HepG2 (cell line): ENCODE measurements around the gene TUBB4B. TPM values are rescaled to one million over a fixed set of nuclear protein-coding genes. Genes with fewer than 3 reads are reported as not detected.

Experiments used
- CHCHD3 ChIP-seq: sonication (generic); formaldehyde crosslinking; IDR thresholded peaks from 2 replicates; pipeline ENCODE4 v1.8.0; 2022; ENCODE audit warnings: mild to moderate bottlenecking, missing genetic modification reagents, moderate library complexity
- GATAD1 ChIP-seq: IDR thresholded peaks from 2 replicates; pipeline ENCODE4 v1.6.1; 2016; ENCODE audit warnings: missing genetic modification reagents, missing compliant biosample characterization
- HMGXB3 ChIP-seq: sonication (generic); formaldehyde crosslinking; IDR thresholded peaks from 2 replicates; pipeline ENCODE4 v1.4.0; 2020; ENCODE audit warnings: missing genetic modification reagents, borderline replicate concordance
- JDP2 ChIP-seq: sonication (generic); formaldehyde crosslinking; IDR thresholded peaks from 2 replicates; pipeline ENCODE4 v1.8.1; 2022; ENCODE audit warnings: missing genetic modification reagents, borderline replicate concordance
- KIAA2018 ChIP-seq: sonication (generic); formaldehyde crosslinking; IDR thresholded peaks from 2 replicates; pipeline ENCODE4 v1.5.0; 2020; ENCODE audit warnings: mild to moderate bottlenecking, missing genetic modification reagents, borderline replicate concordance
- MIER3 ChIP-seq: IDR thresholded peaks from 2 replicates; pipeline ENCODE4 v1.6.1; 2016; ENCODE audit warnings: missing compliant biosample characterization, borderline replicate concordance
- NBN ChIP-seq: fragments of 450-650 bp; conservative IDR thresholded peaks from 2 replicates; pipeline ENCODE4 v1.6.1; 2017
- SNAPC5 ChIP-seq: sonication (generic); formaldehyde crosslinking; IDR thresholded peaks from 2 replicates; pipeline ENCODE4 v1.8.1; 2023; ENCODE audit warnings: mild to moderate bottlenecking, missing genetic modification reagents, borderline replicate concordance
- SOX13 ChIP-seq, 3 experiments: fragments of 450-650 bp in 1 of 3; sonication (generic) in 1 of 3; formaldehyde crosslinking in 1 of 3; IDR thresholded peaks in 2 of 3; conservative IDR thresholded peaks in 1 of 3; 2 replicates each; pipeline versions ENCODE4 v1.5.0 to v1.6.1; 2016 to 2020; ENCODE audit warnings: antibody characterized with exemption in 1 of 3, mild to moderate bottlenecking in 1 of 3, missing compliant biosample characterization in 1 of 3, missing genetic modification reagents in 1 of 3, moderate library complexity in 1 of 3
- ZNF296 ChIP-seq: sonication (generic); formaldehyde crosslinking; conservative IDR thresholded peaks from 2 replicates; pipeline ENCODE4 v1.5.0; 2020; ENCODE audit warnings: mild to moderate bottlenecking, missing genetic modification reagents
- ZNF704 ChIP-seq: sonication (generic); formaldehyde crosslinking; IDR thresholded peaks from 2 replicates; pipeline ENCODE4 v1.8.1; 2023; ENCODE audit warnings: mild to moderate bottlenecking, inconsistent platforms, moderate library complexity, missing genetic modification reagents, borderline replicate concordance
- polyA plus RNA-seq, 8 experiments: library from polyadenylated mRNA; depleted of rRNA in 3 of 8; stranded (reverse) in 7 of 8; unstranded in 1 of 8; fragments of >200 nt; fragmentation: Illumina TruSeq in 4 of 8; extraction: Trizol in 4 of 8; gene quantifications; 2 replicates each; pipeline versions ENCODE4 v1.2.1 to v1.2.3, GENCODE V29; 2011 to 2016; ENCODE audit warnings: low read depth in 4 of 8, missing spikeins in 1 of 8, mixed read lengths in 1 of 8; ENCODE audit not compliant: insufficient read depth in 1 of 8
- total RNA-seq, 5 experiments: library from RNA; depleted of rRNA; stranded (reverse); fragments of >200 nt; fragmentation: Illumina TruSeq; extraction: Trizol; gene quantifications; 2 replicates each; pipeline ENCODE4 v1.2.3, GENCODE V29; 2016; ENCODE audit warnings: low read depth in 1 of 5
- TF ChIP-seq, protein P1 (sequence below): sonication (generic); formaldehyde crosslinking; IDR thresholded peaks from 2 replicates; pipeline ENCODE4 v1.5.0; 2020; ENCODE audit warnings: mild to moderate bottlenecking, low read depth, missing genetic modification reagents, borderline replicate concordance

TUBB4B gene
- total and polyA plus RNA-seq, 2 of the 13 experiments (the other 11 are each of a cell fraction or from before 2014, with no cell fraction given) = 182 to 412 TPM

DNA sequence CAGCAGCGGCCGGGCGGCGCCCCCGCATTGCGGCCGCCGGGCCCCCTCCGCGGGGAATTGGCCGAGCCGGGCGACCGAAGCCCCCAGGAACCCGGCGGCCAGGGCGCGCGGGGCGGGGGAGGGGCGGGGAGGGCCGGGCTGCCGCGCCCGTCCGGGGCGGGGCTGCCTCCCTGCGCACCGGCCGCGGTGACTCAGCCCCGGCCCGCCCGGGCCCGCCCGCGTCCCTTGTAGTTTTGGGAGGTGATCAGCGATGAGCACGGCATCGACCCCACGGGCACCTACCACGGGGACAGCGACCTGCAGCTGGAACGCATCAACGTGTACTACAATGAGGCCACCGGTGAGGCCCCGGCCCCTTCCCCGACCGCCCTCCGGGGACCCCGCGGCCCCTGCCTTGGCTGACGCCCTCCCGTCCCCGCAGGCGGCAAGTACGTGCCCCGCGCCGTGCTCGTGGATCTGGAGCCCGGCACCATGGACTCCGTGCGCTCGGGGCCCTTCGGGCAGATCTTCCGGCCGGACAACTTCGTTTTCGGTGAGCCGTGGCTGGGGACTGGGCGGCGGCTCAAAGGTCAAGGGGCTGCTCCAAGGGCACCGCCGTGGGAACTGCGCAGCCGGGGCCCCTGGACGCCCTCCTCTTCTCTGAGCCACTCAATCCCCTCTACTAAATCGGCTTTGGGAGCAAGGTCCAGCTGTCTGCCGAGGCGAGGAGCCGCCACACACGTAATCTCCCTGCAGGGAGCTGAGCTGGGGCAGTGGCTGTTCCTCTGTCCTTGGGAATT is 592 bp downstream of the TUBB4B start (continued):
- TF ChIP-seq KIAA2018 (CRISPR knock-in tag) (no peak), HMGXB3 (CRISPR knock-in tag) (peak; percentile 43; the same call in 1 of the 2 replicates), ZNF704 (no peak), NBN (no peak), CHCHD3 (CRISPR knock-in tag) (0 out of 2 replicates have a peak, but pooled peaks have one; percentile 46), ZNF296 (CRISPR knock-in tag) (no peak), SNAPC5 (CRISPR knock-in tag) (no peak), MIER3 (CRISPR knock-in tag) (0 out of 2 replicates have a peak, but pooled peaks have one; percentile 19), GATAD1 (CRISPR knock-in tag) (0 out of 2 replicates have a peak, but pooled peaks have one; percentile 43), SOX13 (IDR thresholded peaks at IDR 0.05) (no peak), SOX13 (CRISPR knock-in tag; conservative IDR thresholded peaks at IDR 0.05 in 1 of 2, IDR thresholded peaks at IDR 0.05 in 1 of 2) (no peak), JDP2 (CRISPR knock-in tag) (no peak; the same call in 1 of the 2 replicates)
- TF ChIP-seq, protein P1, sequence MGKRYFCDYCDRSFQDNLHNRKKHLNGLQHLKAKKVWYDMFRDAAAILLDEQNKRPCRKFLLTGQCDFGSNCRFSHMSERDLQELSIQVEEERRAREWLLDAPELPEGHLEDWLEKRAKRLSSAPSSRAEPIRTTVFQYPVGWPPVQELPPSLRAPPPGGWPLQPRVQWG (CRISPR knock-in tag) = no peak
